Erythroblast (primary cell): Measurements from ENCODE around the gene HSPA9.

Source experiments
- GATA1 ChIP-seq: IDR thresholded peaks from 2 replicates; pipeline ENCODE4 v1.6.1; 2011; ENCODE audit warnings: low read depth, mild to moderate bottlenecking, control low read depth, low read length, moderate library complexity
- POLR2A ChIP-seq: IDR thresholded peaks from 2 replicates; pipeline ENCODE4 v1.6.1; 2011; ENCODE audit warnings: mild to moderate bottlenecking, low read length

GRCh38 chr5:138527170-138527569 is 48.0 kb downstream of the HSPA9 start:
- TF ChIP-seq POLR2A (no peak), GATA1 (no peak)
